ENCODE data around the gene HS6ST1. TPM values are rescaled to one million over a fixed set of nuclear protein-coding genes. Genes with fewer than 3 reads are reported as not detected.

The HS6ST1 gene, protein sequence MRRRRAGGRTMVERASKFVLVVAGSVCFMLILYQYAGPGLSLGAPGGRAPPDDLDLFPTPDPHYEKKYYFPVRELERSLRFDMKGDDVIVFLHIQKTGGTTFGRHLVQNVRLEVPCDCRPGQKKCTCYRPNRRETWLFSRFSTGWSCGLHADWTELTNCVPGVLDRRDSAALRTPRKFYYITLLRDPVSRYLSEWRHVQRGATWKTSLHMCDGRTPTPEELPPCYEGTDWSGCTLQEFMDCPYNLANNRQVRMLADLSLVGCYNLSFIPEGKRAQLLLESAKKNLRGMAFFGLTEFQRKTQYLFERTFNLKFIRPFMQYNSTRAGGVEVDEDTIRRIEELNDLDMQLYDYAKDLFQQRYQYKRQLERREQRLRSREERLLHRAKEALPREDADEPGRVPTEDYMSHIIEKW
- total RNA-seq, result 14.0 and 16.9 TPM in 2 replicates

DNA sequence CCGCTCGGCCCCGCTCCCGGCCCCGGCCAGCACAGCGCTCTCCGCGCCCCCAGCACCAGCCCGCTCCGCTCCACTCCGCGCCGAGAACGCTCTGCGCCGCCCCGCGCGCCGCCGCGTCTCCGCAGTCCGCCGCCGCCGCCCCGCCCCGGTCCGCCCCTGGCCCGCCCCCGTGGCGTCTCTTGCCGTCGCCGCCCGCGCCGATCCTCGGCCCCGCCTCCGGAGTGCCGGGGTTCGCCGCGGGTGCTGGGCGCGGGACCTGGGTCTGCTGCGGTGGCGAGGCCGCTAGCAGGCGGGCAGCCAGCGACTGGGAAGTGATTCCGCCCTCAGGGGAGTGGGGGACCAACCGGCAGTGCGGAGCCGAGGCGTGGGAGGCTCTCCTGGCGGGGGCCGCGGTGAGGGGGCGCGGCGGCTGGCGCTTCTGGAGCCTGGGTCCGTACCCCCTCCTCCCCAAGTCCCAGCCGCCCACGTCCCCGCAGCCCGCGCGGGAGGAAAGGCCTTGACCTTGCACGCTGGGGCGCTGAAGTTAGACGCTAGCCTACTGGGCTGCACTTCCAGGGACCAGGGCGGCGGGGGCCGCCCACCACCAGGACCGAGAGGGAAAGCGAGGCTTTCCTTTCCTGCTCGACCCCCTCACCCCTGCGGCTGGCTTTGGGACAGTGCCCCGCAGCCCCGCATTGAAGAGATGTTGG, at the start of gene HS6ST1:
TSS of gene HS6ST1 (minus strand) at position 93 of the 689 bp plus-strand sequence. CDS start 305 bp downstream, outside the sequence.

Other genes starting within 250 kb of the HS6ST1 start
- gene UGGT1, start 227.7 kb downstream of the HS6ST1 start, total RNA-seq, result 46.8 and 57.8 TPM in 2 replicates

All from mammary microvascular endothelial cell (primary cell).